ENCODE measurements around the gene ING1.
"Not testable (repeated sequence)": the region's sequence is repeated elsewhere in the genome, so short reads cannot be mapped to it uniquely, and the experiment has no call there.

The ING1 gene

GRCh38 chr13:110696776-110697175, 16.7 kb upstream of the ING1 start:
- no peak for DNase-seq

GRCh38 chr13:110697842-110698241, 15.7 kb upstream of the ING1 start:
- no peak for DNase-seq

GRCh38 chr13:110698689-110699088, 14.8 kb upstream of the ING1 start:
- no peak for DNase-seq

- DNase-seq = no peak
Measured at GRCh38 chr13:110699148-110700145, 14.1 kb upstream of the ING1 start.

GRCh38 chr13:110700186-110700585, 13.3 kb upstream of the ING1 start:
- no peak for DNase-seq

- no peak for DNase-seq
Measured at GRCh38 chr13:110700641-110701040, 12.9 kb upstream of the ING1 start.

- not testable (repeated sequence) for DNase-seq
Measured at GRCh38 chr13:110701061-110701460, 12.4 kb upstream of the ING1 start.

GRCh38 chr13:110702089-110702488, 11.4 kb upstream of the ING1 start:
- DNase-seq = no peak

GRCh38 chr13:110702591-110703526, 10.6 kb upstream of the ING1 start:
- DNase-seq = no peak

GRCh38 chr13:110705356-110705825, 8.1 kb upstream of the ING1 start:
- DNase-seq = no peak

GRCh38 chr13:110705826-110706569, 7.5 kb upstream of the ING1 start, which contains the start of gene CARS2:
TSS of gene CARS2 (minus strand) at chr13:110706116. CDS start at chr13:110706093, 23 bp downstream.
- peak; percentile 88 for DNase-seq

GRCh38 chr13:110706570-110707372, 6.7 kb upstream of the ING1 start:
- no peak for DNase-seq

GRCh38 chr13:110712081-110712848, 1.2 kb upstream of the ING1 start:
- DNase-seq = peak; percentile 76

GRCh38 chr13:110712849-110713641, 455 bp upstream of the ING1 start:
- DNase-seq = peak; percentile 95

- DNase-seq = no peak
Measured at GRCh38 chr13:110713981-110714796, 689 bp downstream of the ING1 start.

GRCh38 chr13:110714797-110715394, 1.4 kb downstream of the ING1 start:
- DNase-seq = no peak

- DNase-seq = peak; percentile 98
Measured at GRCh38 chr13:110715395-110716246, 2.1 kb downstream of the ING1 start.

- DNase-seq = no peak
Measured at GRCh38 chr13:110716247-110716515, 2.7 kb downstream of the ING1 start.
